ENCODE results near the gene CENPX.

- TF ChIP-seq CTCF (IDR thresholded peaks at IDR 0.05), result no peak
- no peak for TF ChIP-seq POLR2A (IDR thresholded peaks at IDR 0.05)
Observed at GRCh38 chr17:82036634-82037091, 14.0 kb upstream of the CENPX start.

All from adrenal gland (tissue), 5 donors.